Vagina (tissue), 2 donors: ENCODE results near the gene GRB2. TPM values are rescaled to one million over a fixed set of nuclear protein-coding genes. Genes with fewer than 3 reads are reported as not detected.

Experiments used
- DNase-seq, 2 donors: peaks; one replicate each; pipeline ENCODE4 v3.0.0-alpha.2; 2017; ENCODE audit errors: extremely low spot score in 2 of 2
- H3K27ac ChIP-seq: fragments of 200-600 bp; sonication (generic); one replicate; pipeline ENCODE4 v1.5.1; 2019
- H3K27me3 ChIP-seq: fragments of 200-600 bp; sonication (generic); one replicate; pipeline ENCODE4 v1.5.1; 2019
- H3K36me3 ChIP-seq, 2 donors: fragments of 200-600 bp; sonication (generic); one replicate each; pipeline ENCODE4 v1.5.1; 2017 to 2019
- H3K4me1 ChIP-seq: fragments of 200-600 bp; sonication (generic); one replicate; pipeline ENCODE4 v1.5.1; 2019
- H3K4me3 ChIP-seq, 2 donors: fragments of 200-600 bp; sonication (generic); 1 replicate in 1 of 2; 2 replicates in 1 of 2; pipeline ENCODE4 v1.5.1; 2016 to 2019
- H3K9me3 ChIP-seq: fragments of 200-600 bp; sonication (generic); one replicate; pipeline ENCODE4 v1.5.1; 2019
- CTCF ChIP-seq, 3 experiments: fragments of 450-650 bp in 2 of 3; fragments of 200-600 bp in 1 of 3; sonication (generic) in 1 of 3; IDR thresholded peaks; one replicate each; pipeline ENCODE4 v1.5.1; 2017 to 2019; ENCODE audit warnings: antibody characterized with exemption in 3 of 3, mild to moderate bottlenecking in 2 of 3, moderate library complexity in 2 of 3
- POLR2A ChIP-seq, 2 donors: fragments of 450-650 bp; IDR thresholded peaks; one replicate each; pipeline ENCODE4 v1.6.1; 2017; ENCODE audit warnings: antibody characterized with exemption in 2 of 2, mild to moderate bottlenecking in 2 of 2, moderate library complexity in 2 of 2
- POLR2AphosphoS5 ChIP-seq, 2 donors: sonication (generic); formaldehyde crosslinking; IDR thresholded peaks; one replicate each; pipeline ENCODE4 v1.9.0; 2017; ENCODE audit warnings: antibody characterized with exemption in 2 of 2, mild to moderate bottlenecking in 2 of 2, low read depth in 1 of 2; ENCODE audit not compliant: insufficient read depth in 1 of 2
- intact Hi-C: fragments of 100-400 bp; cut with DNase I; formaldehyde crosslinking; loops from one replicate; pipeline ENCODE4 v1.15.1; 2023
- total RNA-seq: library from RNA; depleted of rRNA; stranded (reverse); fragments of >200 nt; gene quantifications from one replicate; pipeline ENCODE4 v1.2.3, GENCODE V29; 2016

The GRB2 gene
- total RNA-seq, 1 donor from 2014 or later: 71.9 TPM

- no peak overlapping the region for H3K27ac ChIP-seq
- H3K27me3 ChIP-seq: no peaks in the 10 kb centered on the region
- no peak for DNase-seq
- H3K4me1 ChIP-seq: peaks cover 51% of the 10 kb centered on the region
- intact Hi-C loops: no loop called here
- TF ChIP-seq POLR2AphosphoS5 (IDR thresholded peaks at IDR 0.05; ENCODE audit: insufficient read depth in 1 of 2, low read depth in 1 of 2): no peak
- H3K4me3 ChIP-seq: no peak overlapping the region
- no peaks in the 10 kb centered on the region for H3K36me3 ChIP-seq
- no peaks in the 10 kb centered on the region for H3K9me3 ChIP-seq
Observed at GRCh38 chr17:75397217-75397616, 8.3 kb downstream of the GRB2 start.

GRCh38 chr17:75396796-75397195 is 8.7 kb downstream of the GRB2 start:
- H3K4me3 ChIP-seq: no peak overlapping the region
- H3K36me3 ChIP-seq: no peaks in the 10 kb centered on the region
- no peak overlapping the region for H3K27ac ChIP-seq
- peaks cover 51% of the 10 kb centered on the region for H3K4me1 ChIP-seq
- no peaks in the 10 kb centered on the region for H3K9me3 ChIP-seq
- TF ChIP-seq POLR2A (IDR thresholded peaks at IDR 0.05) (no peak), CTCF (IDR thresholded peaks at IDR 0.05) (no peak), POLR2AphosphoS5 (IDR thresholded peaks at IDR 0.05; ENCODE audit: insufficient read depth in 1 of 2, low read depth in 1 of 2) (no peak)
- no peaks in the 10 kb centered on the region for H3K27me3 ChIP-seq
- intact Hi-C loops: no loop called here
- DNase-seq: no peak

GRCh38 chr17:75396025-75396424 is 9.5 kb downstream of the GRB2 start:
- Histone ChIP-seq H3K36me3 (no peaks in the 10 kb centered on the region), H3K27me3 (no peaks in the 10 kb centered on the region), H3K9me3 (no peaks in the 10 kb centered on the region), H3K4me1 (peaks cover 50% of the 10 kb centered on the region), H3K27ac (no peak overlapping the region), H3K4me3 (no peak overlapping the region)
- intact Hi-C loops: no loop called here
- TF ChIP-seq POLR2AphosphoS5 (IDR thresholded peaks at IDR 0.05; ENCODE audit: insufficient read depth in 1 of 2, low read depth in 1 of 2): no peak
- peak in 1 of 2 donors; percentile 60 for DNase-seq

GRCh38 chr17:75394332-75394918 is 11.1 kb downstream of the GRB2 start:
- Histone ChIP-seq H3K27me3 (no peaks in the 10 kb centered on the region), H3K27ac (peak overlapping the region; percentile 56), H3K4me1 (peaks cover 57% of the 10 kb centered on the region), H3K4me3 (peak overlapping the region; percentile 57 to 72), H3K9me3 (no peaks in the 10 kb centered on the region), H3K36me3 (no peaks in the 10 kb centered on the region)
- intact Hi-C loops: no loop called here
- TF ChIP-seq POLR2AphosphoS5 (IDR thresholded peaks at IDR 0.05; ENCODE audit: insufficient read depth in 1 of 2, low read depth in 1 of 2): no peak
- TF ChIP-seq POLR2A (IDR thresholded peaks at IDR 0.05): no peak
- TF ChIP-seq CTCF (IDR thresholded peaks at IDR 0.05): no peak
- DNase-seq: no peak

GRCh38 chr17:75393523-75394331 is 11.8 kb downstream of the GRB2 start:
- H3K4me3 ChIP-seq: peak overlapping the region; percentile 57 to 72
- H3K4me1 ChIP-seq: peaks cover 57% of the 10 kb centered on the region
- peak; percentile 96 to 98 for DNase-seq
- H3K36me3 ChIP-seq: no peaks in the 10 kb centered on the region
- no peaks in the 10 kb centered on the region for H3K27me3 ChIP-seq
- TF ChIP-seq POLR2AphosphoS5 (IDR thresholded peaks at IDR 0.05; ENCODE audit: insufficient read depth in 1 of 2, low read depth in 1 of 2) (peak; percentile 80 to 85), CTCF (IDR thresholded peaks at IDR 0.05) (peak in 1 of 3 experiments; percentile 15), POLR2A (IDR thresholded peaks at IDR 0.05) (no peak)
- H3K27ac ChIP-seq: peak overlapping the region; percentile 76
- no peaks in the 10 kb centered on the region for H3K9me3 ChIP-seq
- intact Hi-C loops: no loop called here

GRCh38 chr17:75392559-75392958 is 12.9 kb downstream of the GRB2 start:
- no peak overlapping the region for H3K4me3 ChIP-seq
- H3K9me3 ChIP-seq: no peaks in the 10 kb centered on the region
- no peak overlapping the region for H3K27ac ChIP-seq
- no peaks in the 10 kb centered on the region for H3K36me3 ChIP-seq
- intact Hi-C loops: no loop called here
- H3K27me3 ChIP-seq: no peaks in the 10 kb centered on the region
- no peak for DNase-seq
- TF ChIP-seq POLR2A (IDR thresholded peaks at IDR 0.05) (no peak), POLR2AphosphoS5 (IDR thresholded peaks at IDR 0.05; ENCODE audit: insufficient read depth in 1 of 2, low read depth in 1 of 2) (no peak), CTCF (IDR thresholded peaks at IDR 0.05) (no peak)
- peaks cover 58% of the 10 kb centered on the region for H3K4me1 ChIP-seq
